CD4-positive, CD25-positive, alpha-beta regulatory T cell (primary cell): ENCODE data around the gene CDCA7. TPM values are rescaled to one million over a fixed set of nuclear protein-coding genes. Genes with fewer than 3 reads are reported as not detected.
"Not testable (repeated sequence)": the region's sequence is repeated elsewhere in the genome, so short reads cannot be mapped to it uniquely, and the experiment has no call there.

Experiments used
- ATAC-seq, 2 donors: fragments of 150-1000 bp; cut with Tn5 transposase; one replicate each; pipeline ENCODE4 v1.10.0; 2021; ENCODE audit warnings: low read depth in 2 of 2, moderate number of reproducible peaks in 2 of 2, moderate library complexity in 1 of 2
- DNase-seq, 3 donors: peaks; one replicate each; pipeline versions ENCODE4 v3.0.0 to v3.0.0-alpha.2; 2012 to 2022; ENCODE audit warnings: mixed read lengths in 1 of 3
- H3K27ac ChIP-seq: one replicate; pipeline ENCODE4 v1.7.0; 2013; ENCODE audit warnings: mild to moderate bottlenecking, low read length; ENCODE audit not compliant: insufficient read depth, poor library complexity, severe bottlenecking
- H3K27me3 ChIP-seq: one replicate; pipeline ENCODE4 v1.7.0; 2013; ENCODE audit warnings: low read length; ENCODE audit not compliant: control insufficient read depth, insufficient read depth
- H3K36me3 ChIP-seq: one replicate; pipeline ENCODE4 v1.7.0; 2013; ENCODE audit warnings: mild to moderate bottlenecking, low read length, moderate library complexity; ENCODE audit not compliant: control insufficient read depth, insufficient read depth
- H3K4me1 ChIP-seq: 2 replicates; pipeline ENCODE4 v1.7.0; 2013; ENCODE audit warnings: mild to moderate bottlenecking, low read length; ENCODE audit not compliant: insufficient read depth, control insufficient read depth, poor library complexity, severe bottlenecking
- H3K4me3 ChIP-seq: one replicate; pipeline ENCODE4 v1.7.0; 2013; ENCODE audit warnings: low read depth, mild to moderate bottlenecking, low read length, moderate library complexity
- H3K9me3 ChIP-seq, 2 experiments: 1 replicate in 1 of 2; 2 replicates in 1 of 2; pipeline ENCODE4 v1.7.0; 2013; ENCODE audit warnings: low read length in 2 of 2, mild to moderate bottlenecking in 1 of 2, moderate library complexity in 1 of 2; ENCODE audit not compliant: control insufficient read depth in 2 of 2
- H3K27ac Mint-ChIP-seq, 3 donors: one replicate each; pipeline ENCODE4 v1.8.0; 2020 to 2022; ENCODE audit warnings: mild to moderate bottlenecking in 3 of 3, mixed read lengths in 3 of 3, moderate library complexity in 2 of 3
- H3K27me3 Mint-ChIP-seq: one replicate; pipeline ENCODE4 v1.8.0; 2022; ENCODE audit warnings: mild to moderate bottlenecking, mixed read lengths
- H3K36me3 Mint-ChIP-seq: one replicate; pipeline ENCODE4 v1.8.0; 2020; ENCODE audit warnings: mixed read lengths
- H3K4me1 Mint-ChIP-seq, 4 donors: one replicate each; pipeline ENCODE4 v1.8.0; 2020 to 2022; ENCODE audit warnings: mixed read lengths in 4 of 4, mild to moderate bottlenecking in 1 of 4
- H3K4me3 Mint-ChIP-seq, 4 donors: one replicate each; pipeline ENCODE4 v1.8.0; 2020 to 2022; ENCODE audit warnings: mild to moderate bottlenecking in 4 of 4, mixed read lengths in 4 of 4, moderate library complexity in 3 of 4
- H3K9me3 Mint-ChIP-seq, 7 donors: one replicate each; pipeline ENCODE4 v1.8.0; 2020 to 2022; ENCODE audit warnings: mixed read lengths in 7 of 7, mild to moderate bottlenecking in 3 of 7, moderate library complexity in 2 of 7
- polyA plus RNA-seq, 4 donors: library from polyadenylated mRNA; unstranded; fragments of 300-500 nt; fragmentation: Illumina TruSeq; gene quantifications; one replicate each; pipeline ENCODE4 v1.2.3, GENCODE V29; 2021
- total RNA-seq: library from RNA; stranded (reverse); gene quantifications from one replicate; pipeline ENCODE4 v1.2.3, GENCODE V29; 2022

The CDCA7 gene
- total and polyA plus RNA-seq, 5 donors from 2014 or later: 7.2 to 20.0 (median 12.9) TPM

DNA sequence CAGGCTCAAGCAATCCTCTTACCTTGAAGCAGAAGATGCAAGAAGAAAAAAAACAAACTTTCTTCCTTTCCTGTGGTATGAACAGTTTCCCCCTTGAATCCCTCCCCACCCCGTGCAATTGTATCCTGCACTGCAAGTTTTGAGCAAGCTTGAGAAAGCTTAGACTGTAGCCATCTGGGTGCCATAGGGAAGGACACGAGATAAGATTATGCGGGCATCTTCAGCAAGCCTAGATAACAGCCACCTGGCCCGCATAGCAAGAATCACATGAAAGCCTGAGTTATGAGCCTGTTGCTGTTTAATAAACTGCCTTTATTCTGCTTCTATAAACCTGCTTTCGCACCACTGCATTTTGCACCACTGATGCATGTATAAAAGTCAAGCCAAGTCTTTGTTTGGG, 27.3 kb upstream of the CDCA7 start:
- Mint-ChIP-seq H3K4me1 (peaks cover 0 to 6% (median 2%) of the 10 kb centered on the region in 4 donors), H3K27ac (no peak overlapping the region), H3K4me3 (no peak overlapping the region), H3K9me3 (peaks cover 4 to 49% (median 14%) of the 10 kb centered on the region in 7 donors), H3K27me3 (peaks cover 29% of the 10 kb centered on the region), H3K36me3 (no peaks in the 10 kb centered on the region)
- peaks cover 2 to 19% of the 10 kb centered on the region in 2 experiments for H3K9me3 ChIP-seq
- no peaks in the 10 kb centered on the region for H3K4me1 ChIP-seq
- no peak overlapping the region for H3K4me3 ChIP-seq
- no peaks in the 10 kb centered on the region for H3K36me3 ChIP-seq
- no peak overlapping the region for H3K27ac ChIP-seq
- no peak for ATAC-seq
- no peaks in the 10 kb centered on the region for H3K27me3 ChIP-seq
- no peak for DNase-seq

DNA sequence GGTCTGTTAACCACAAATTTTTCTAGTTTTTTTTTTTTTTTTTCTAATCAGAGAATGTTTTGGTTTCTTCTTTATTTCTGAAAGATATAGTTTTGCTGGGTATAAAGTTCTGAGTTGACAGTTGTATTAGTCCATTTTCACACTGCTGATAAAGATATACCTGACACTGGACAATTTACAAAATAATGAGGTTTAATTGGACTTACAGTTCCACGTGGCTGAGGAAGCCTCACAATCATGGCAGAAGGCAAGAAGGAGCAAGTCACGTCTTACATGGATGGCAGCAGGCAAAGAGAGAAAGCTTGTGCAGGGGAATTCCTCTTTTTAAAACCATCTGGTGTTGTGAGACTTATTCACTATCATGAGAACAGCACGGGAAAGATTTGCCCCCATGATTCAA, 21.7 kb upstream of the CDCA7 start:
- not testable (repeated sequence) for ATAC-seq, H3K4me1 Mint-ChIP-seq, H3K27me3 ChIP-seq, H3K36me3 ChIP-seq, H3K4me3 Mint-ChIP-seq, H3K27ac ChIP-seq, H3K27ac Mint-ChIP-seq, H3K36me3 Mint-ChIP-seq, H3K4me1 ChIP-seq, H3K4me3 ChIP-seq, DNase-seq
- peaks cover 14 to 23% of the 10 kb centered on the region in 2 experiments for H3K9me3 ChIP-seq
- H3K27me3 Mint-ChIP-seq: peaks cover 33% of the 10 kb centered on the region
- peaks cover 4 to 34% (median 16%) of the 10 kb centered on the region in 7 donors for H3K9me3 Mint-ChIP-seq

GRCh38 chr2:173339807-173340206, 14.9 kb upstream of the CDCA7 start:
- no peaks in the 10 kb centered on the region for H3K36me3 Mint-ChIP-seq
- Histone ChIP-seq H3K36me3 (no peaks in the 10 kb centered on the region), H3K27me3 (no peaks in the 10 kb centered on the region), H3K4me1 (no peaks in the 10 kb centered on the region), H3K27ac (no peak overlapping the region), H3K4me3 (no peak overlapping the region), H3K9me3 (no peaks in the 10 kb centered on the region)
- H3K27ac Mint-ChIP-seq: no peak overlapping the region
- DNase-seq (no peak), ATAC-seq (no peak)
- H3K4me1 Mint-ChIP-seq: no peaks in the 10 kb centered on the region
- H3K9me3 Mint-ChIP-seq: peaks cover 0 to 6% (median 2%) of the 10 kb centered on the region in 7 donors
- no peak overlapping the region for H3K4me3 Mint-ChIP-seq
- H3K27me3 Mint-ChIP-seq: peaks cover 29% of the 10 kb centered on the region

DNA sequence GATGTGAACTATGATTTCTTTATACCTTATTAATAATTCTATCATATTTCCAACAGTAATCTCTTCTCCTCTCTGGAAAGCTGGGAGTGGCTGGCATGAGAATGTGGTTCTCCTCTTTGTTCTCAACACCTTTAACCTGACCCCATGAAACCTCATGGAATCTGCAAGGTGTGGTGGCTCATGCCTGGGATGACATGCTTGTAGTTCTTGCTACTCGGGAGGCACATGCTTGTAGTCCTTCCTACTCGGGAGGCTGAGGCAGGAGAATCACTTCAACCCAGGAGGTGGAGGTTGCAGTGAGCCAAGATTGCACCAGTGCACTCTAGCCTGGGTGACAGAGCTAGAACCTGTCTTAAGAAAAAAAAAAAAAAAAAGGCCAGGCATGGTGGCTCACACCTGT, 10.8 kb upstream of the CDCA7 start:
- no peak for ATAC-seq

GRCh38 chr2:173346035-173346434, 8.6 kb upstream of the CDCA7 start:
- peaks cover 4% of the 10 kb centered on the region for H3K36me3 Mint-ChIP-seq
- H3K36me3 ChIP-seq: no peaks in the 10 kb centered on the region
- H3K27ac ChIP-seq: no peak overlapping the region
- no peaks in the 10 kb centered on the region for H3K27me3 ChIP-seq
- no peak overlapping the region for H3K27ac Mint-ChIP-seq
- H3K4me3 Mint-ChIP-seq: no peak overlapping the region
- ATAC-seq (no peak), DNase-seq (no peak)
- peaks cover 17% of the 10 kb centered on the region for H3K27me3 Mint-ChIP-seq
- H3K9me3 ChIP-seq: peaks cover 11 to 18% of the 10 kb centered on the region in 2 experiments
- H3K4me1 ChIP-seq: no peaks in the 10 kb centered on the region
- no peaks in the 10 kb centered on the region for H3K4me1 Mint-ChIP-seq
- no peak overlapping the region for H3K4me3 ChIP-seq
- H3K9me3 Mint-ChIP-seq: peaks cover 0 to 10% (median 6%) of the 10 kb centered on the region in 7 donors

More for the DNA sequence above, 10.8 kb upstream of the CDCA7 start:
- Histone ChIP-seq H3K36me3 (no peaks in the 10 kb centered on the region), H3K9me3 (peaks cover 11 to 18% of the 10 kb centered on the region in 2 experiments), H3K27ac (no peak overlapping the region), H3K27me3 (no peaks in the 10 kb centered on the region), H3K4me3 (no peak overlapping the region), H3K4me1 (no peaks in the 10 kb centered on the region)
- H3K27me3 Mint-ChIP-seq: peaks cover 6% of the 10 kb centered on the region
- peaks cover 0 to 10% (median 3%) of the 10 kb centered on the region in 7 donors for H3K9me3 Mint-ChIP-seq
- H3K4me3 Mint-ChIP-seq: no peak overlapping the region
- no peak for DNase-seq
- H3K36me3 Mint-ChIP-seq: peaks cover 4% of the 10 kb centered on the region
- no peak overlapping the region for H3K27ac Mint-ChIP-seq
- H3K4me1 Mint-ChIP-seq: no peaks in the 10 kb centered on the region

DNA sequence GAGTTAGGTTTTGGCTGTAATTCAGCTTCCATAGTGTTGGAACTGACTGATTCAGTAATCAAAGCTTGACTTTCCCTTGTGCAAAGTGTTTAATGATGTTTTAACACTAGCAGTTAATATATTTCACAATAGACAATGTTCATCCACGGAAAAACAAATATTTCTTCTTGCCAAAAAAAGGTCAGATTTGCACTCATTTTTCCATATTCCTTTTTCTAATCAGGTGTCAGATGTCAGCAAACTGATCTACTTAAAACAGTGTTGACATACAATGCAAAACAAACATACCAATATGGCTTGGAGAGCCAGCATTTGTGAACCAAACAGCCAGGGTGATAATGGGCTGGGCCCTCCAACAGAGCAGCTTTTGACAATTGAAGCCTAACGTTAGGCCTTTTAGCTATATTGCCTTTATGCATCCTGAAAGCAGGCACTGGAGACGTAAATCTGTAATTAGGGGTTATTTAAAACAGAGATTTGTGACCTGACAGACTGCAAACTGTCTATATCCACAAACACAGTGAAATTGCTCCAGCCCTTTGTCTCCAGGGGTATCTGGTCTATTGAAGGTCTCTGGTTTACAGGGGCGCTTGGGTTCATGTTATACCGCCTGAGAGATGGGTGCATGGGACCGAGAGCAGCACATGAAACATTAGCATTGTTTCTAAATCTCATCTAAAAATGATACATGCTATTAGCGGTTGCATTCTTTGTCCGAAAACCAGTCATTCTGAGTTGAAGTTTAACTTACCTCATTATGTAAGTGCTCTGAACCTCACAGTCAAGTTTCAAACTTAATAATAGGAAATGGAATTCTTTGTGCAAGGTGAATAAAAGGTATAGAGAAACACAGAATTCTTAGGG, 7.1 kb upstream of the CDCA7 start:
- no peak overlapping the region for H3K4me3 ChIP-seq
- no peak overlapping the region for H3K27ac Mint-ChIP-seq
- no peak for ATAC-seq
- H3K4me1 Mint-ChIP-seq: no peaks in the 10 kb centered on the region
- DNase-seq: no peak
- H3K27me3 Mint-ChIP-seq: peaks cover 18% of the 10 kb centered on the region
- H3K4me3 Mint-ChIP-seq: no peak overlapping the region
- no peaks in the 10 kb centered on the region for H3K4me1 ChIP-seq
- H3K9me3 Mint-ChIP-seq: peaks cover 0 to 10% (median 6%) of the 10 kb centered on the region in 7 donors
- H3K36me3 ChIP-seq: no peaks in the 10 kb centered on the region
- H3K27ac ChIP-seq: no peak overlapping the region
- H3K36me3 Mint-ChIP-seq: peaks cover 4% of the 10 kb centered on the region
- H3K27me3 ChIP-seq: no peaks in the 10 kb centered on the region
- peaks cover 11 to 18% of the 10 kb centered on the region in 2 experiments for H3K9me3 ChIP-seq

GRCh38 chr2:173349287-173349686, 5.4 kb upstream of the CDCA7 start:
- Histone ChIP-seq H3K4me3 (no peak overlapping the region), H3K9me3 (peaks cover 11 to 18% of the 10 kb centered on the region in 2 experiments), H3K27ac (no peak overlapping the region), H3K4me1 (peaks cover 5% of the 10 kb centered on the region), H3K36me3 (no peaks in the 10 kb centered on the region), H3K27me3 (peaks cover 5% of the 10 kb centered on the region)
- Mint-ChIP-seq H3K27me3 (peaks cover 18% of the 10 kb centered on the region), H3K4me1 (peaks cover 0 to 10% (median 6%) of the 10 kb centered on the region in 4 donors), H3K4me3 (no peak overlapping the region), H3K9me3 (peaks cover 0 to 13% (median 6%) of the 10 kb centered on the region in 7 donors), H3K36me3 (peaks cover 4% of the 10 kb centered on the region), H3K27ac (no peak overlapping the region)
- ATAC-seq (no peak), DNase-seq (no peak)
